ENCODE data around the gene PALM. TPM values are rescaled to one million over a fixed set of nuclear protein-coding genes. Genes with fewer than 3 reads are reported as not detected.
"Not testable (repeated sequence)": the region's sequence is repeated elsewhere in the genome, so short reads cannot be mapped to it uniquely, and the experiment has no call there.

PALM gene
- polyA plus RNA-seq, 1 donor: 29.2 TPM

DNA sequence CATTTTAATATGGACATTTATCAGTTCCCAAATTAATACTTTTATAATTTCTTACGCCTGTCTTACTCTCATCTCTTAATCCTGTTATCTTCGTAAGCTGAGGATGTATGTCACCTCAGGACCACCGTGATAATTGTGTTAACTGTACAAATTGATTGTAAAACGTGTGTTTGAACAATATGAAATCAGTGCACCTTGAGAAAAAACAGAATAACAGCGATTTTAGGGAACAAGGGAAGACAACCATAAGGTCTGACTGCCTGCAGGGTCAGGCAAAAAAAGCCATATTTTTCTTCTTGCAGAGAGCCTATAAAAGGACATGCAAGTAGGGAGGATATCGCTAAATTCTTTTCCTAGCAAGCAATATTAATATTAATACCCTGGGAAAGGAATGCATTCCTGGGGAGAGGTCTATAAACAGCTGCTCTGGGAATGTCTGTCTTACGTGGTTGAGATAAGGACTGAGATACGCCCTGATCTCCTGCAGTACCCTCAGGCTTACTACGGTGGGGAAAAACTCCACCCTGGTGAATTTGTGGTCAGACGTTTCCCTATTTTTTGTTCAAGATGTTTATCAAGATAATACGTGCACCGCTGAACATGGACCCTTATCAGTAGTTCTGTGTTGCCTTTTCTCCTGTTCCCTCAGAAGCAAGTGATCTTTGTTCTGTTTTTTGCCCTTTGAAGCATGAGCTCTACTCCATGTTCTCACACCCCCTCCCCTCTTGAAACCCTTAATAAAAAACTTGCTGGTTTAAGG is 39.9 kb upstream of the PALM start:
- not testable (repeated sequence) for H3K27me3 ChIP-seq (ENCODE audit: control insufficient read depth, insufficient read depth, low read length)

DNA sequence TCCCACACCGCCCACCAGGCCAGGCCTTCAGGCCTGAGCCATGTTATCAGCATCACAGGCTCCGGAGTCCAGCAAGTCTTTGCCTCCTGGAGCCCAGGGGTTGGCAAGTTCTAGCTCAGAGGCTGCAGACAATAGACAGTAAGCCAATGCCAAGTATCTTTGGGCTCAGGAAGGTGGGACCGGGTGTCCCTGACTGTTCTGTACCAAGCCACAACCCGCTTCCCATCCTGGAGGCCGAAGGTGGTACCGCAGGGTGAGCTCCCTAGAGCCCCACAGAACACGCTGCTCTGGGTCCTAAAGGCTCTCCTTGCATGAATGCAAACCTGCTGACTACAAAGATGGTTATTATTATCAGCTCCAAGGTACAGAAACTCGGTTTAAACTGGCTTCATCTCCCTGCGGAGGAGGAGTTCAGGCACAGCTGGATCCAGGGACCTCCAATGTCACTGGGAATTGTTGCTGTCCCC is 38.1 kb upstream of the PALM start:
- no peaks in the 10 kb centered on the region for H3K27me3 ChIP-seq (ENCODE audit: control insufficient read depth, insufficient read depth, low read length)
- no CpG with 5 or more reads among the region's 9 CpGs for whole genome bisulfite sequencing (ENCODE audit: insufficient coverage, low lambda C conversion rate)
- DNase-seq: no peak
- no peak overlapping the region for H3K27ac ChIP-seq (ENCODE audit: low read length)
- no peak overlapping the region for H3K4me3 ChIP-seq (ENCODE audit: low read length)
- H3K36me3 ChIP-seq (ENCODE audit: control insufficient read depth, insufficient read depth, low read length): no peaks in the 10 kb centered on the region
- peaks cover 10% of the 10 kb centered on the region for H3K4me1 ChIP-seq (ENCODE audit: control insufficient read depth, insufficient read depth, low read length)
- H3K9me3 ChIP-seq (ENCODE audit: control insufficient read depth, low read depth, low read length): peaks cover 15% of the 10 kb centered on the region

More for the DNA sequence above, 39.9 kb upstream of the PALM start:
- peak in 1 of 2 donors; percentile 45 for DNase-seq
- peaks cover 14% of the 10 kb centered on the region for H3K9me3 ChIP-seq (ENCODE audit: control insufficient read depth, low read depth, low read length)
- H3K27ac ChIP-seq (ENCODE audit: low read length); H3K4me3 ChIP-seq (ENCODE audit: low read length); H3K36me3 ChIP-seq (ENCODE audit: control insufficient read depth, insufficient read depth, low read length): not testable (repeated sequence)
- H3K4me1 ChIP-seq (ENCODE audit: control insufficient read depth, insufficient read depth, low read length): peaks cover 12% of the 10 kb centered on the region
- WGBS (ENCODE audit: insufficient coverage, low lambda C conversion rate): 100% methylated on average over 2 of the region's 12 CpGs

DNA sequence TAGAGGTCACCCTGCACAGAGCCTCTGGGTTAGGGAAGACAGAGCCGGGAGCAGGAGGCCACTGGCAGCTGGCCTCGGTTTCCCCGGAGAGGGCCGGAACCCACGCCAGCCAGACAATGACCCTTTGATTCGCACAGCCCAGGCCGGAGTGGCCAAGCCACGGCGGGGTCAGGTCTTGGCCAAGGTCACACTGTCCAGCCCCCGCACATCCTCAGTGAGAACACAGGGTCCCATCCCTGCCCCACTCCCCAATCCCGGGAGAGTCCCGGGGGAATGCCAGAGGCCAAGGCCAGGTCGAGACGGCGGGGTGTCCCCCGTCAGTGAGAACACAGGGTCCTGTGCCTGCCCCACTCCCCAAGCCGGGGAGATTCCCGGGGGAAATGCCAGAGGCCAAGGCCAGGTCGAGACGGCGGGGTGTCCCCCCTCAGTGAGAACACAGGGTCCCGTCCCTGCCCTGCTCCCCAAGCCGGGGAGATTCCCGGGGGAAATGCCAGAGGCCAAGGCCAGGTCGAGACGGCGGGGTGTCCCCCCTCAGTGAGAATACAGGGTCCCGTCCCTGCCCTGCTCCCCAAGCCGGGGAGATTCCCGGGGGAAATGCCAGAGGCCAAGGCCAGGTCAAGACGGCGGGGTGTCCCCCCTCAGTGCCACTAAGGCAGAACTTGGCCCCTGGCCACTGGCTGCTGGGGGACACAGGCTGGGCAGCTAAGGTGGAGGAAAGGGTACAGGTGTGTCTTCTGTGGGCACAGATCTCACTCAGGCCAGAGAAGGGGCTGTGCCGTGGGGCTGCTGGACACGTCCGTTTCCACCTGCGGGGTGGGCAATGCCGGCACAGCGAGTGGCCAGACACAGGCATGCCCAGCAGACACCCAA is 34.2 kb upstream of the PALM start:
- no CpG with 5 or more reads among the region's 38 CpGs for WGBS (ENCODE audit: insufficient coverage, low lambda C conversion rate)
- peaks cover 5% of the 10 kb centered on the region for H3K27me3 ChIP-seq (ENCODE audit: control insufficient read depth, insufficient read depth, low read length)
- no peaks in the 10 kb centered on the region for H3K36me3 ChIP-seq (ENCODE audit: control insufficient read depth, insufficient read depth, low read length)
- H3K4me3 ChIP-seq (ENCODE audit: low read length): no peak overlapping the region
- peaks cover 33% of the 10 kb centered on the region for H3K4me1 ChIP-seq (ENCODE audit: control insufficient read depth, insufficient read depth, low read length)
- H3K9me3 ChIP-seq (ENCODE audit: control insufficient read depth, low read depth, low read length): peaks cover 8% of the 10 kb centered on the region
- no peak for DNase-seq
- no peak overlapping the region for H3K27ac ChIP-seq (ENCODE audit: low read length)

DNA sequence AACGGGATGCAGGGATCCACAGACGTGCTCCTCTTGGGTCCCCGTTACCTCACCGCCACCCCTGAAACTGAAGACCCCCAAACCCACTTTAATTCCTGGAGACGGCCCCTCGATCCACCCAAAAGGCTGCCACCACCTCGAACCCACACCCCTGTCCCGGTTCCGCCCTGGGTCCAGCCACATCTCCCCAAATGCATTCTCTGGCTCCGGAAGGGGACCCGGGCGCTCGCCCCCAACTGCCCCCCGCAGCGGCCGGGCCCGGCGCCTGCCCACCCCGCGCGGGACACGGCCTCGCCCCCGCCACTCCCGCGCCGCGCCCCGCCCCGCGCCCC is 32.8 kb upstream of the PALM start:
- Histone ChIP-seq H3K9me3 (ENCODE audit: control insufficient read depth, low read depth, low read length) (peaks cover 9% of the 10 kb centered on the region), H3K36me3 (ENCODE audit: control insufficient read depth, insufficient read depth, low read length) (no peaks in the 10 kb centered on the region), H3K4me3 (ENCODE audit: low read length) (peak overlapping the region; percentile 31), H3K27me3 (ENCODE audit: control insufficient read depth, insufficient read depth, low read length) (peaks cover 5% of the 10 kb centered on the region), H3K27ac (ENCODE audit: low read length) (peak overlapping the region; percentile 66), H3K4me1 (ENCODE audit: control insufficient read depth, insufficient read depth, low read length) (peaks cover 37% of the 10 kb centered on the region)
- DNase-seq: no peak
- no CpG with 5 or more reads among the region's 31 CpGs for WGBS (ENCODE audit: insufficient coverage, low lambda C conversion rate)

DNA sequence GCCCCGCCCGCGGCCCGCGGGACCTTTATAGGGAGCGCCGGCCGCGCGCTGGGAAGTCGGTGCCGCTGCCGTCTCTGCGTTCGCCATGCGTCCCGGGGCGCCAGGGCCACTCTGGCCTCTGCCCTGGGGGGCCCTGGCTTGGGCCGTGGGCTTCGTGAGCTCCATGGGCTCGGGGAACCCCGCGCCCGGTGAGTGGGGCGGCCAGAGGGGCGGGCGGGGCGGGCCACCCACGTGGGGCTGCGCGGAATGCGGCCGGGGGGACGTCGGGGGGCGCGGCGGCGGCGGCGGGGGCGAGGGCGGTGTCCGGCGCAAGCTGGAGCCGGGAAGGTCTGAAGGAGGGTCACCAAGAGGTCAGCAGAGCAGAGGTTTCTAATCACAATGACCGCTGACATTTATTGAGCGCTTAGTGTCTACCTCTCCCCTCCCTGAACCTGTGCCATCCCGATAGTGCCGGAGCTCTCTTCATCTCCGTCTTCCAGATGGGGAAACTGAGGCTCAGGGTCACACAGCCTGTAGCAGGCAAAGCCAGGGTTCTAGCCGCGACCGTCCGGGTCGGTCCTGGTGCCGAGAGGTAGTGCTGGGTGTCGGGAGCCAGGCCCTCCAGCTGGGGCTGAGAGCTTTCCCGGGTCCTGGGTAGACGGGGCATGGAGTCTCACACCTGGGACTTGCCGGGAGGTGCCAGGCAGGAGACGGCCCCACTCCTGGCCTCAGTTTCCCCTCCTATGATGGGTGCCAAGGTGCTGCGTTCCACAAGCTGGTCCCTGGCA is 32.2 kb upstream of the PALM start, which contains the start of gene FSTL3:
Gene FSTL3, plus strand, starts transcription at position 54 of the 767 bp plus-strand sequence. Its CDS starts 32 bp downstream, at position 86.
- Histone ChIP-seq H3K9me3 (ENCODE audit: control insufficient read depth, low read depth, low read length) (peaks cover 14% of the 10 kb centered on the region), H3K27me3 (ENCODE audit: control insufficient read depth, insufficient read depth, low read length) (peaks cover 5% of the 10 kb centered on the region), H3K4me3 (ENCODE audit: low read length) (peak within 1 kb of the TSS; percentile 41), H3K36me3 (ENCODE audit: control insufficient read depth, insufficient read depth, low read length) (no peaks in the 10 kb centered on the region), H3K27ac (ENCODE audit: low read length) (peak within 1 kb of the TSS; percentile 66), H3K4me1 (ENCODE audit: control insufficient read depth, insufficient read depth, low read length) (peaks cover 37% of the 10 kb centered on the region)
- DNase-seq: peak in 1 of 2 donors; percentile 46
- WGBS (ENCODE audit: insufficient coverage, low lambda C conversion rate): no CpG with 5 or more reads among the region's 63 CpGs

DNA sequence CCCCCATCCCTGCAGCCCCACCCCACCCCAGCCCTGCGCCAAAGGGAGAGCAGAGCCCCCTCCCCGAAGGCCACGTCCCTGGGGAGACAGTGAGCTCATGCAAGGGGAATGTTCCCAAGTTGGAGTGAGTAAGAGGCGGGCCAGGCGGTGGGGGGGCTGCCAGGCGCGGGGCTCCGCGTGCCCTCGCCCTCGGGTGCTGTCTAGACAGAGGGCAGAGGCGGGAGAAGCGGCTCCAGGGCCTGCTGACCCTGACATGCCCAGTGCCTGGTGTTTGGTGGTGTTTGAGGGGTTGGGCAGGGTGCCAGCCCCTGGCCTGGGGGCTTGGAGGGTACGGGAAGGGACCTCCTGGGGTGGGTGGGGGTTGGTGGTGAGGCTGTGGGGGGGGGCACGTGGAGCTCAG is 31.5 kb upstream of the PALM start:
- H3K9me3 ChIP-seq (ENCODE audit: control insufficient read depth, low read depth, low read length): peaks cover 16% of the 10 kb centered on the region
- H3K27me3 ChIP-seq (ENCODE audit: control insufficient read depth, insufficient read depth, low read length): peaks cover 5% of the 10 kb centered on the region
- H3K36me3 ChIP-seq (ENCODE audit: control insufficient read depth, insufficient read depth, low read length): no peaks in the 10 kb centered on the region
- no peak overlapping the region for H3K4me3 ChIP-seq (ENCODE audit: low read length)
- H3K4me1 ChIP-seq (ENCODE audit: control insufficient read depth, insufficient read depth, low read length): peaks cover 37% of the 10 kb centered on the region
- peak; percentile 44 to 61 for DNase-seq
- no CpG with 5 or more reads among the region's 15 CpGs for WGBS (ENCODE audit: insufficient coverage, low lambda C conversion rate)
- H3K27ac ChIP-seq (ENCODE audit: low read length): no peak overlapping the region

DNA sequence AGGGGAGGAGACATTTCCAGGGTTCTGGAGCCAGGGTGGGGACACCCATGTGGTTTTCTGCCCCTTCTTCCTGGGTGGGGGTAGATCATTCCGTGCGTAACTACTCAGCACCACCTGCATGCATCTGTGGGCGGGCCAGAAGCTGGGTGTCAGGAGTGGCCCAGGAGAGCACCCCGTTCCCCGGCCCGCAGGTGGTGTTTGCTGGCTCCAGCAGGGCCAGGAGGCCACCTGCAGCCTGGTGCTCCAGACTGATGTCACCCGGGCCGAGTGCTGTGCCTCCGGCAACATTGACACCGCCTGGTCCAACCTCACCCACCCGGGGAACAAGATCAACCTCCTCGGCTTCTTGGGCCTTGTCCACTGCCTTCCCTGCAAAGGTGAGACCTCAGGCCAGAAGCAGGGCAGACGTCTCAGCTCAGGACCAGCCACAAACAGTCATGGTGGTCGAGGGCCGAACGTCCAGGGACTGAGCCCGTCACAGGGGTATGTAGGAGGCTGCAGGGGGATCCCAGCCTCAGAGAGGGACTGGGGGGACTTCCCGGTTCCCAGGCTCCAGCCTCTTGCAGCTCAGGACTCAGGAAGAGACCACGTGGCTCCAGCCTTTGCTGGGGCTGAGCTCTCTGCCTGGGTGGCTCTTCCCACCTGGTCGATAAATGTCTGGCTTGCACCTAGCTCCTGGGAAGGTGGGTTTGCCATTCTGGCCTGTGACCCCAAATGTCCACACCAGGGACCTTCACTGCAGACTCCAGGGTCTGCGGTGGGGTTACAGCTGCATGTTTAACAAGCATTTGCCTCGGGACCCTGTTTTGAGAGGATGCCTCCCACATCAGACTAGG is 30.9 kb upstream of the PALM start:
- Histone ChIP-seq H3K27me3 (ENCODE audit: control insufficient read depth, insufficient read depth, low read length) (peaks cover 5% of the 10 kb centered on the region), H3K4me3 (ENCODE audit: low read length) (no peak overlapping the region), H3K36me3 (ENCODE audit: control insufficient read depth, insufficient read depth, low read length) (no peaks in the 10 kb centered on the region), H3K9me3 (ENCODE audit: control insufficient read depth, low read depth, low read length) (peaks cover 16% of the 10 kb centered on the region), H3K27ac (ENCODE audit: low read length) (no peak overlapping the region), H3K4me1 (ENCODE audit: control insufficient read depth, insufficient read depth, low read length) (peaks cover 37% of the 10 kb centered on the region)
- WGBS (ENCODE audit: insufficient coverage, low lambda C conversion rate): no CpG with 5 or more reads among the region's 22 CpGs
- no peak for DNase-seq

DNA sequence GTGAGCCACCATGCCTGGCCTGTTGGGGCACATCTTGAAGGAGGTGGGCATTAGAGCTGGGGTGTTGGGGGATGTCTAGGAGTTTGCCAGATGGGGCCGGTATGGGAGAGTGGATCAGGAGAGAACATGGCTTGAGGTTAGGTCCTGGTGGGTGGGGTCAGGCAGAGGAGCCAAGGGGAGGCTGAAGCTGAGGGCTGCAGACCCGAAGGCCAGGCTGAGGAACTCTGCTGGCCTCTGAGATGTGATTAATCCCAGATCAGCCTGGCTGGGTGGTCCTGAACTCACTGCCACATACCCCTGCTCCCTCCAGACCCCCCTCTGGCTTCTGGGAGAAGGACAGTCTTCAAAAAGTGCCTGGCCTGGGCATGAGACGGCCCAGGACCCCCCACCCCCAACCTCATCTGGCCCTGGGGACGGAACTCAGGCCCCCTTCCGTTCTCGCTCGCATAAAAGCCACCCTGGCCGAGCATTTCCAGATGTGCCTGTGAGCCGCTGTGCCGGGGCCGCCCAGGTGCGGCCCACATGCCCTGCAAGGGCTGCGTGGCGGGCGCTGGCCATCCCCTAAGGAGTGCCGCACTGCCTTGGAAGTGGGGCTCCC is 29.8 kb upstream of the PALM start:
- Histone ChIP-seq H3K27me3 (ENCODE audit: control insufficient read depth, insufficient read depth, low read length) (peaks cover 5% of the 10 kb centered on the region), H3K4me1 (ENCODE audit: control insufficient read depth, insufficient read depth, low read length) (peaks cover 37% of the 10 kb centered on the region), H3K9me3 (ENCODE audit: control insufficient read depth, low read depth, low read length) (peaks cover 16% of the 10 kb centered on the region), H3K4me3 (ENCODE audit: low read length) (peak overlapping the region; percentile 50), H3K36me3 (ENCODE audit: control insufficient read depth, insufficient read depth, low read length) (no peaks in the 10 kb centered on the region), H3K27ac (ENCODE audit: low read length) (peak overlapping the region; percentile 92)
- DNase-seq: no peak
- no CpG with 5 or more reads among the region's 16 CpGs for WGBS (ENCODE audit: insufficient coverage, low lambda C conversion rate)
